Memory B cell (primary cell): ENCODE results near the gene ZNF366.

Experiments
- ATAC-seq: fragments of 150-1000 bp; cut with Tn5 transposase; 2 replicates; pipeline ENCODE4 v1.10.0; 2021; ENCODE audit warnings: low read depth, mild to moderate bottlenecking, moderate library complexity
- DNase-seq, 2 donors: peaks; one replicate each; pipeline ENCODE4 v3.0.0; 2022; ENCODE audit warnings: low spot score in 2 of 2
- H3K27ac Mint-ChIP-seq: one replicate; pipeline ENCODE4 v1.8.0; 2022; ENCODE audit warnings: mild to moderate bottlenecking, moderate library complexity, mixed read lengths
- H3K27me3 Mint-ChIP-seq: one replicate; pipeline ENCODE4 v1.8.0; 2022; ENCODE audit warnings: mixed read lengths
- H3K36me3 Mint-ChIP-seq: one replicate; pipeline ENCODE4 v1.8.0; 2022; ENCODE audit warnings: mild to moderate bottlenecking, mixed read lengths
- H3K4me1 Mint-ChIP-seq: one replicate; pipeline ENCODE4 v1.8.0; 2022; ENCODE audit warnings: mixed read lengths
- H3K4me3 Mint-ChIP-seq: one replicate; pipeline ENCODE4 v1.8.0; 2022; ENCODE audit warnings: mild to moderate bottlenecking, moderate library complexity, mixed read lengths
- H3K9me3 Mint-ChIP-seq: one replicate; pipeline ENCODE4 v1.8.0; 2022; ENCODE audit warnings: mixed read lengths

Gene ZNF366

GRCh38 chr5:72510610-72511181, 3.5 kb upstream of the ZNF366 start:
- DNase-seq (no peak), ATAC-seq (no peak)
- no peak overlapping the region for H3K4me3 Mint-ChIP-seq
- H3K27me3 Mint-ChIP-seq = peaks cover 4% of the 10 kb centered on the region
- peaks cover 17% of the 10 kb centered on the region for H3K4me1 Mint-ChIP-seq
- no peaks in the 10 kb centered on the region for H3K36me3 Mint-ChIP-seq
- no peaks in the 10 kb centered on the region for H3K9me3 Mint-ChIP-seq
- H3K27ac Mint-ChIP-seq = no peak overlapping the region

GRCh38 chr5:72509401-72509800, 2.2 kb upstream of the ZNF366 start:
- H3K27me3 Mint-ChIP-seq = peaks cover 4% of the 10 kb centered on the region

GRCh38 chr5:72508241-72509170, 1.3 kb upstream of the ZNF366 start:
- H3K27ac Mint-ChIP-seq = peak overlapping the region; percentile 21
- ATAC-seq (peak; percentile 99), DNase-seq (peak; percentile 15 to 51)
- H3K4me1 Mint-ChIP-seq = peaks cover 17% of the 10 kb centered on the region
- H3K4me3 Mint-ChIP-seq = no peak overlapping the region
- no peaks in the 10 kb centered on the region for H3K36me3 Mint-ChIP-seq
- H3K9me3 Mint-ChIP-seq = no peaks in the 10 kb centered on the region
- H3K27me3 Mint-ChIP-seq = peaks cover 4% of the 10 kb centered on the region

More at GRCh38 chr5:72509401-72509800, 2.2 kb upstream of the ZNF366 start:
- DNase-seq = no peak
- no peak overlapping the region for H3K4me3 Mint-ChIP-seq
- H3K4me1 Mint-ChIP-seq = peaks cover 17% of the 10 kb centered on the region
- H3K36me3 Mint-ChIP-seq = no peaks in the 10 kb centered on the region
- ATAC-seq = no peak
- H3K9me3 Mint-ChIP-seq = no peaks in the 10 kb centered on the region
- H3K27ac Mint-ChIP-seq = no peak overlapping the region

GRCh38 chr5:72507907-72508238, 663 bp upstream of the ZNF366 start:
- DNase-seq = no peak
- no peak overlapping the region for H3K4me3 Mint-ChIP-seq

GRCh38 chr5:72506158-72506549, 1.1 kb downstream of the ZNF366 start:
- DNase-seq (no peak), ATAC-seq (no peak)
- Mint-ChIP-seq H3K36me3 (no peaks in the 10 kb centered on the region), H3K4me3 (no peak overlapping the region), H3K27ac (no peak overlapping the region), H3K4me1 (peaks cover 17% of the 10 kb centered on the region), H3K27me3 (peaks cover 3% of the 10 kb centered on the region), H3K9me3 (no peaks in the 10 kb centered on the region)

More at GRCh38 chr5:72507907-72508238, 663 bp upstream of the ZNF366 start:
- Mint-ChIP-seq H3K4me1 (peaks cover 17% of the 10 kb centered on the region), H3K27me3 (peaks cover 4% of the 10 kb centered on the region), H3K9me3 (no peaks in the 10 kb centered on the region), H3K27ac (peak overlapping the region; percentile 21), H3K36me3 (no peaks in the 10 kb centered on the region)
- ATAC-seq = no peak

- Mint-ChIP-seq H3K4me3 (no peak overlapping the region), H3K4me1 (peaks cover 17% of the 10 kb centered on the region), H3K27me3 (peaks cover 3% of the 10 kb centered on the region), H3K27ac (no peak overlapping the region), H3K36me3 (no peaks in the 10 kb centered on the region), H3K9me3 (no peaks in the 10 kb centered on the region)
- ATAC-seq (no peak), DNase-seq (no peak)
Measured at GRCh38 chr5:72505539-72506157, 1.6 kb downstream of the ZNF366 start.

GRCh38 chr5:72505016-72505415, 2.2 kb downstream of the ZNF366 start:
- Mint-ChIP-seq H3K4me3 (no peak overlapping the region), H3K36me3 (no peaks in the 10 kb centered on the region), H3K4me1 (peaks cover 17% of the 10 kb centered on the region), H3K27me3 (peaks cover 3% of the 10 kb centered on the region), H3K9me3 (no peaks in the 10 kb centered on the region), H3K27ac (no peak overlapping the region)
- ATAC-seq (no peak), DNase-seq (no peak)

- H3K9me3 Mint-ChIP-seq = no peaks in the 10 kb centered on the region
- ATAC-seq = no peak
- no peaks in the 10 kb centered on the region for H3K36me3 Mint-ChIP-seq
- no peak for DNase-seq
- peaks cover 3% of the 10 kb centered on the region for H3K27me3 Mint-ChIP-seq
- no peak overlapping the region for H3K27ac Mint-ChIP-seq
- H3K4me1 Mint-ChIP-seq = peaks cover 17% of the 10 kb centered on the region
- H3K4me3 Mint-ChIP-seq = no peak overlapping the region
Measured at GRCh38 chr5:72503888-72504491, 3.2 kb downstream of the ZNF366 start.

- no peak overlapping the region for H3K4me3 Mint-ChIP-seq
- DNase-seq = no peak
Measured at GRCh38 chr5:72501488-72501887, 5.7 kb downstream of the ZNF366 start.

GRCh38 chr5:72499730-72500129, 7.5 kb downstream of the ZNF366 start:
- H3K4me3 Mint-ChIP-seq = no peak overlapping the region

More at GRCh38 chr5:72501488-72501887, 5.7 kb downstream of the ZNF366 start:
- Mint-ChIP-seq H3K36me3 (no peaks in the 10 kb centered on the region), H3K27ac (no peak overlapping the region), H3K4me1 (peaks cover under 1% of the 10 kb centered on the region), H3K9me3 (no peaks in the 10 kb centered on the region), H3K27me3 (peaks cover 5% of the 10 kb centered on the region)
- ATAC-seq = no peak

GRCh38 chr5:72499090-72499489, 8.1 kb downstream of the ZNF366 start:
- peaks cover 5% of the 10 kb centered on the region for H3K27me3 Mint-ChIP-seq
- no peak overlapping the region for H3K27ac Mint-ChIP-seq
- no peak for ATAC-seq
- no peaks in the 10 kb centered on the region for H3K9me3 Mint-ChIP-seq
- H3K36me3 Mint-ChIP-seq = no peaks in the 10 kb centered on the region
- DNase-seq = no peak
- no peak overlapping the region for H3K4me3 Mint-ChIP-seq
- no peaks in the 10 kb centered on the region for H3K4me1 Mint-ChIP-seq

More at GRCh38 chr5:72499730-72500129, 7.5 kb downstream of the ZNF366 start:
- peaks cover 5% of the 10 kb centered on the region for H3K27me3 Mint-ChIP-seq
- no peaks in the 10 kb centered on the region for H3K36me3 Mint-ChIP-seq
- no peaks in the 10 kb centered on the region for H3K4me1 Mint-ChIP-seq
- DNase-seq = no peak
- no peak for ATAC-seq
- H3K27ac Mint-ChIP-seq = no peak overlapping the region
- no peaks in the 10 kb centered on the region for H3K9me3 Mint-ChIP-seq

- H3K4me1 Mint-ChIP-seq = no peaks in the 10 kb centered on the region
- peaks cover 5% of the 10 kb centered on the region for H3K27me3 Mint-ChIP-seq
- no peak for ATAC-seq
- H3K9me3 Mint-ChIP-seq = no peaks in the 10 kb centered on the region
- no peaks in the 10 kb centered on the region for H3K36me3 Mint-ChIP-seq
- DNase-seq = no peak
- H3K4me3 Mint-ChIP-seq = no peak overlapping the region
- H3K27ac Mint-ChIP-seq = no peak overlapping the region
Measured at GRCh38 chr5:72498284-72498683, 8.9 kb downstream of the ZNF366 start.

GRCh38 chr5:72497823-72498222, 9.4 kb downstream of the ZNF366 start:
- Mint-ChIP-seq H3K27ac (no peak overlapping the region), H3K9me3 (no peaks in the 10 kb centered on the region), H3K36me3 (no peaks in the 10 kb centered on the region), H3K4me1 (no peaks in the 10 kb centered on the region), H3K27me3 (peaks cover 5% of the 10 kb centered on the region), H3K4me3 (no peak overlapping the region)
- ATAC-seq = no peak
- DNase-seq = no peak

- DNase-seq (no peak), ATAC-seq (no peak)
- no peak overlapping the region for H3K27ac Mint-ChIP-seq
- peaks cover 3% of the 10 kb centered on the region for H3K27me3 Mint-ChIP-seq
- H3K36me3 Mint-ChIP-seq = no peaks in the 10 kb centered on the region
- no peaks in the 10 kb centered on the region for H3K4me1 Mint-ChIP-seq
- no peaks in the 10 kb centered on the region for H3K9me3 Mint-ChIP-seq
- H3K4me3 Mint-ChIP-seq = no peak overlapping the region
Measured at GRCh38 chr5:72495410-72495809, 11.8 kb downstream of the ZNF366 start.
